Upper lobe of left lung (tissue), 4 donors: Measurements from ENCODE around the gene MAN1A1.

Experiments used
- EP300 ChIP-seq, 4 donors: sonication (generic); formaldehyde crosslinking; IDR thresholded peaks; one replicate each; pipeline ENCODE4 v1.5.1; 2017; ENCODE audit warnings: antibody characterized with exemption in 4 of 4, control low read depth in 2 of 4
- POLR2A ChIP-seq, 4 donors: fragments of 450-650 bp; IDR thresholded peaks; one replicate each; pipeline ENCODE4 v1.5.1; 2016 to 2017; ENCODE audit warnings: antibody characterized with exemption in 4 of 4, mild to moderate bottlenecking in 2 of 4
- TF ChIP-seq, protein P1 (sequence below), 6 experiments: fragments of 450-650 bp in 4 of 6; fragments of 200-600 bp in 2 of 6; sonication (generic) in 2 of 6; IDR thresholded peaks; one replicate each; pipeline ENCODE4 v1.5.1; 2016 to 2019; ENCODE audit warnings: antibody characterized with exemption in 6 of 6

GRCh38 chr6:119181046-119181445 is 168.5 kb downstream of the MAN1A1 start:
- TF ChIP-seq POLR2A (IDR thresholded peaks at IDR 0.05) (no peak), EP300 (IDR thresholded peaks at IDR 0.05) (no peak)
- TF ChIP-seq, protein P1, sequence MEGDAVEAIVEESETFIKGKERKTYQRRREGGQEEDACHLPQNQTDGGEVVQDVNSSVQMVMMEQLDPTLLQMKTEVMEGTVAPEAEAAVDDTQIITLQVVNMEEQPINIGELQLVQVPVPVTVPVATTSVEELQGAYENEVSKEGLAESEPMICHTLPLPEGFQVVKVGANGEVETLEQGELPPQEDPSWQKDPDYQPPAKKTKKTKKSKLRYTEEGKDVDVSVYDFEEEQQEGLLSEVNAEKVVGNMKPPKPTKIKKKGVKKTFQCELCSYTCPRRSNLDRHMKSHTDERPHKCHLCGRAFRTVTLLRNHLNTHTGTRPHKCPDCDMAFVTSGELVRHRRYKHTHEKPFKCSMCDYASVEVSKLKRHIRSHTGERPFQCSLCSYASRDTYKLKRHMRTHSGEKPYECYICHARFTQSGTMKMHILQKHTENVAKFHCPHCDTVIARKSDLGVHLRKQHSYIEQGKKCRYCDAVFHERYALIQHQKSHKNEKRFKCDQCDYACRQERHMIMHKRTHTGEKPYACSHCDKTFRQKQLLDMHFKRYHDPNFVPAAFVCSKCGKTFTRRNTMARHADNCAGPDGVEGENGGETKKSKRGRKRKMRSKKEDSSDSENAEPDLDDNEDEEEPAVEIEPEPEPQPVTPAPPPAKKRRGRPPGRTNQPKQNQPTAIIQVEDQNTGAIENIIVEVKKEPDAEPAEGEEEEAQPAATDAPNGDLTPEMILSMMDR (IDR thresholded peaks at IDR 0.05): no peak
